Measurements from ENCODE around the gene AANAT.

AANAT gene

GRCh38 chr17:76452127-76452659 lies 15.2 kb upstream of the AANAT start:
- ATAC-seq, result peak; percentile 71
- TF ChIP-seq, protein P1, sequence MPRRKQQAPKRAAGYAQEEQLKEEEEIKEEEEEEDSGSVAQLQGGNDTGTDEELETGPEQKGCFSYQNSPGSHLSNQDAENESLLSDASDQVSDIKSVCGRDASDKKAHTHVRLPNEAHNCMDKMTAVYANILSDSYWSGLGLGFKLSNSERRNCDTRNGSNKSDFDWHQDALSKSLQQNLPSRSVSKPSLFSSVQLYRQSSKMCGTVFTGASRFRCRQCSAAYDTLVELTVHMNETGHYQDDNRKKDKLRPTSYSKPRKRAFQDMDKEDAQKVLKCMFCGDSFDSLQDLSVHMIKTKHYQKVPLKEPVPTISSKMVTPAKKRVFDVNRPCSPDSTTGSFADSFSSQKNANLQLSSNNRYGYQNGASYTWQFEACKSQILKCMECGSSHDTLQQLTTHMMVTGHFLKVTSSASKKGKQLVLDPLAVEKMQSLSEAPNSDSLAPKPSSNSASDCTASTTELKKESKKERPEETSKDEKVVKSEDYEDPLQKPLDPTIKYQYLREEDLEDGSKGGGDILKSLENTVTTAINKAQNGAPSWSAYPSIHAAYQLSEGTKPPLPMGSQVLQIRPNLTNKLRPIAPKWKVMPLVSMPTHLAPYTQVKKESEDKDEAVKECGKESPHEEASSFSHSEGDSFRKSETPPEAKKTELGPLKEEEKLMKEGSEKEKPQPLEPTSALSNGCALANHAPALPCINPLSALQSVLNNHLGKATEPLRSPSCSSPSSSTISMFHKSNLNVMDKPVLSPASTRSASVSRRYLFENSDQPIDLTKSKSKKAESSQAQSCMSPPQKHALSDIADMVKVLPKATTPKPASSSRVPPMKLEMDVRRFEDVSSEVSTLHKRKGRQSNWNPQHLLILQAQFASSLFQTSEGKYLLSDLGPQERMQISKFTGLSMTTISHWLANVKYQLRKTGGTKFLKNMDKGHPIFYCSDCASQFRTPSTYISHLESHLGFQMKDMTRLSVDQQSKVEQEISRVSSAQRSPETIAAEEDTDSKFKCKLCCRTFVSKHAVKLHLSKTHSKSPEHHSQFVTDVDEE (CRISPR knock-in tag; IDR thresholded peaks at IDR 0.05), result no peak
- TF ChIP-seq, protein P2, sequence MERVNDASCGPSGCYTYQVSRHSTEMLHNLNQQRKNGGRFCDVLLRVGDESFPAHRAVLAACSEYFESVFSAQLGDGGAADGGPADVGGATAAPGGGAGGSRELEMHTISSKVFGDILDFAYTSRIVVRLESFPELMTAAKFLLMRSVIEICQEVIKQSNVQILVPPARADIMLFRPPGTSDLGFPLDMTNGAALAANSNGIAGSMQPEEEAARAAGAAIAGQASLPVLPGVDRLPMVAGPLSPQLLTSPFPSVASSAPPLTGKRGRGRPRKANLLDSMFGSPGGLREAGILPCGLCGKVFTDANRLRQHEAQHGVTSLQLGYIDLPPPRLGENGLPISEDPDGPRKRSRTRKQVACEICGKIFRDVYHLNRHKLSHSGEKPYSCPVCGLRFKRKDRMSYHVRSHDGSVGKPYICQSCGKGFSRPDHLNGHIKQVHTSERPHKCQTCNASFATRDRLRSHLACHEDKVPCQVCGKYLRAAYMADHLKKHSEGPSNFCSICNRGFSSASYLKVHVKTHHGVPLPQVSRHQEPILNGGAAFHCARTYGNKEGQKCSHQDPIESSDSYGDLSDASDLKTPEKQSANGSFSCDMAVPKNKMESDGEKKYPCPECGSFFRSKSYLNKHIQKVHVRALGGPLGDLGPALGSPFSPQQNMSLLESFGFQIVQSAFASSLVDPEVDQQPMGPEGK (CRISPR knock-in tag; IDR thresholded peaks at IDR 0.05; ENCODE audit: borderline replicate concordance), result no peak
- TF ChIP-seq ISL1 (CRISPR knock-in tag; IDR thresholded peaks at IDR 0.05), result no peak
- no peak for TF ChIP-seq GLIS3 (CRISPR knock-in tag; IDR thresholded peaks at IDR 0.05)
- TF ChIP-seq RARB (CRISPR knock-in tag; IDR thresholded peaks at IDR 0.05), result no peak
- TF ChIP-seq TCF4 (CRISPR knock-in tag; IDR thresholded peaks at IDR 0.05; ENCODE audit: borderline replicate concordance), result no peak
- TF ChIP-seq ZNF70 (CRISPR knock-in tag; IDR thresholded peaks at IDR 0.05), result no peak

DNA sequence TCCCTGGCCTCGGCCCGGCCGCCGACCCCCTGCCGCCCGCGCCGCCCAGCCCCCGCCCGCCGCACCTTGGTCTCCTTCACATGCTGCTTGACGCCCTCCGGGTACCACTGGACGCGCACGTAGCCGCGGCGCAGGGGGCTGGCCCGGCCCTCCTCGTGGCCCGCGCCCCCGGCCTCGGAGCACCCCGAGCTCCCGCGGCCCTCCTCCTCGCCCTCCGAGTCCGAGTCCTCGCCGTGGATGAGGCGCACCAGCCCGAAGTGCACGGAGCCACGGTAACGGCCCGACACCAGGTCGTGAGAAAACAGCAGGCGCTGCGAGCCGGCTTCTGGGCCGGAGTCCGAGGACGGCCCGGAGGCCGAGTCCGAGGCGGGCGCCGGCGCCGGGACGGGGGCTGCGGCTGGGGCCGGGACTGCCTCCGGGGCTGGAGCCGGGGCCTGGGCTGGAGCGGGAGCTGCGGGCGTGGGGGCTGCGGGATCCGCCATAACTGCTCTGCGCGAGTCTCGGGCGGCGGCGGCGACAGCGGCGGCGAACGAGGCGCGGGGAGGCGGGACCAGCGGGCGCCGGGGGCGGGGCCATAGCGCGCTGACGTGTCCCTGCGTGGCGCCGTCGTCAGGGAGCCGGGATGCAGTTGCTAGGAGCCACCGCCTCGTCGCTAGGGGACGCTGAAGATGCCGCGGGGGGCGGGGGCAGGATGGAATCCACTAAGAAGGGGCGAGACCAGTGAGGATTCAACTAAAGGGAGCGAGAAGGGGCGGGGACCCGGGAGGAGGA lies 14.6 kb upstream of the AANAT start, which contains the start of gene UBE2O:
UBE2O (minus strand) TSS at position 493 of the 771 bp plus-strand sequence; CDS start at position 482, 11 bp downstream.
- TF ChIP-seq ZFP3 (CRISPR knock-in tag; IDR thresholded peaks at IDR 0.05) (no peak), OSR1 (CRISPR knock-in tag; IDR thresholded peaks at IDR 0.05) (no peak), ESRRG (CRISPR knock-in tag; IDR thresholded peaks at IDR 0.05) (no peak), ARNTL (CRISPR knock-in tag; IDR thresholded peaks at IDR 0.05; ENCODE audit: borderline replicate concordance, low read depth) (no peak), TOX (CRISPR knock-in tag; IDR thresholded peaks at IDR 0.05; ENCODE audit: borderline replicate concordance) (no peak), CREB5 (CRISPR knock-in tag; IDR thresholded peaks at IDR 0.05; ENCODE audit: low read depth) (no peak), ZNF565 (CRISPR knock-in tag; conservative IDR thresholded peaks at IDR 0.05; ENCODE audit: low read depth) (no peak), ZFP30 (CRISPR knock-in tag; IDR thresholded peaks at IDR 0.05) (no peak), CSDC2 (CRISPR knock-in tag; IDR thresholded peaks at IDR 0.05) (no peak), POU6F1 (CRISPR knock-in tag; IDR thresholded peaks at IDR 0.05; ENCODE audit: borderline replicate concordance, low read depth) (no peak), BACH2 (CRISPR knock-in tag; IDR thresholded peaks at IDR 0.05; ENCODE audit: borderline replicate concordance) (no peak)
- TF ChIP-seq, protein P1 (CRISPR knock-in tag; IDR thresholded peaks at IDR 0.05), result no peak

GRCh38 chr17:76453431-76453743 lies 14.0 kb upstream of the AANAT start:
- ATAC-seq, result no peak
- TF ChIP-seq, protein P2 (CRISPR knock-in tag; IDR thresholded peaks at IDR 0.05; ENCODE audit: borderline replicate concordance), result no peak
- TF ChIP-seq ARNTL (CRISPR knock-in tag; IDR thresholded peaks at IDR 0.05; ENCODE audit: borderline replicate concordance, low read depth) (no peak), PPARA (CRISPR knock-in tag; IDR thresholded peaks at IDR 0.05; ENCODE audit: borderline replicate concordance) (no peak), SNAI2 (CRISPR knock-in tag; IDR thresholded peaks at IDR 0.05) (no peak), ESRRG (CRISPR knock-in tag; IDR thresholded peaks at IDR 0.05) (no peak), RARB (CRISPR knock-in tag; IDR thresholded peaks at IDR 0.05) (no peak), ZNF70 (CRISPR knock-in tag; IDR thresholded peaks at IDR 0.05) (no peak), ZNF8 (CRISPR knock-in tag; IDR thresholded peaks at IDR 0.05) (no peak), ZFP30 (CRISPR knock-in tag; IDR thresholded peaks at IDR 0.05) (no peak), ISL1 (CRISPR knock-in tag; IDR thresholded peaks at IDR 0.05) (no peak), ZFP3 (CRISPR knock-in tag; IDR thresholded peaks at IDR 0.05) (no peak), BACH2 (CRISPR knock-in tag; IDR thresholded peaks at IDR 0.05; ENCODE audit: borderline replicate concordance) (no peak), ZNF565 (CRISPR knock-in tag; conservative IDR thresholded peaks at IDR 0.05; ENCODE audit: low read depth) (no peak)
- TF ChIP-seq, protein P3, sequence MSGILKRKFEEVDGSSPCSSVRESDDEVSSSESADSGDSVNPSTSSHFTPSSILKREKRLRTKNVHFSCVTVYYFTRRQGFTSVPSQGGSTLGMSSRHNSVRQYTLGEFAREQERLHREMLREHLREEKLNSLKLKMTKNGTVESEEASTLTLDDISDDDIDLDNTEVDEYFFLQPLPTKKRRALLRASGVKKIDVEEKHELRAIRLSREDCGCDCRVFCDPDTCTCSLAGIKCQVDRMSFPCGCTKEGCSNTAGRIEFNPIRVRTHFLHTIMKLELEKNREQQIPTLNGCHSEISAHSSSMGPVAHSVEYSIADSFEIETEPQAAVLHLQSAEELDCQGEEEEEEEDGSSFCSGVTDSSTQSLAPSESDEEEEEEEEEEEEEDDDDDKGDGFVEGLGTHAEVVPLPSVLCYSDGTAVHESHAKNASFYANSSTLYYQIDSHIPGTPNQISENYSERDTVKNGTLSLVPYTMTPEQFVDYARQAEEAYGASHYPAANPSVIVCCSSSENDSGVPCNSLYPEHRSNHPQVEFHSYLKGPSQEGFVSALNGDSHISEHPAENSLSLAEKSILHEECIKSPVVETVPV (CRISPR knock-in tag; IDR thresholded peaks at IDR 0.05), result no peak

More for the DNA sequence above, 14.6 kb upstream of the AANAT start, which contains the start of gene UBE2O:
- peak; percentile 94 for ATAC-seq

All from SK-N-SH treated with all-trans-retinoic acid at 6 μM for 48 hours (cell line).